Right lobe of liver (tissue), 4 donors: Measurements from ENCODE around the gene ZNF701.

ENCODE experiments used
- POLR2A ChIP-seq: fragments of 450-650 bp; IDR thresholded peaks from one replicate; pipeline ENCODE4 v1.6.1; 2017; ENCODE audit warnings: antibody characterized with exemption, mild to moderate bottlenecking
- TF ChIP-seq, protein P1 (sequence below), 4 donors: fragments of 200-600 bp in 3 of 4; fragments of 450-650 bp in 1 of 4; IDR thresholded peaks; one replicate each; pipeline versions ENCODE4 v1.5.1 to v1.8.0; 2016 to 2022; ENCODE audit warnings: antibody characterized with exemption in 4 of 4, mild to moderate bottlenecking in 2 of 4
- donor health status: DM: no; HTN: no; CAD: no.
- donor health status: DM: no; HTN: no; CAD: no.
- donor health status: DM: no; HTN: yes; CAD: no.

DNA sequence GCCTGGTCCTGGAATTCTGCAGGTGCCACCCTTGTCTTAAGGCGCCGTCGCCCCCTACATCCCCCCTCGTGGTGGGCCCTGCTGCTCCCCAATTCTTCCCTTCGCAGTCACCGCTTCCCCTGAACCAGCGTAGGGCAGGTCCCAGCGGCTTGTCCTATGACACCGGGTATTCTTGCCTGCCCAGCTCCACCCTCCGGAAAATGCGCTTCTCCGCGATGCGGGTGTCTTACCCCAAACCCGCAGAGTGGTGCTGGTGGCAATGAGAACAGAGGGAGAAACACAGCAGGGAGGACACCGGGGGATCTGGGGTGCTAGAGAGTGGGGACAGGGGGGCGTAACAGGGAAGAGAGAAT is 33.7 kb upstream of the ZNF701 start:
- TF ChIP-seq, protein P1, sequence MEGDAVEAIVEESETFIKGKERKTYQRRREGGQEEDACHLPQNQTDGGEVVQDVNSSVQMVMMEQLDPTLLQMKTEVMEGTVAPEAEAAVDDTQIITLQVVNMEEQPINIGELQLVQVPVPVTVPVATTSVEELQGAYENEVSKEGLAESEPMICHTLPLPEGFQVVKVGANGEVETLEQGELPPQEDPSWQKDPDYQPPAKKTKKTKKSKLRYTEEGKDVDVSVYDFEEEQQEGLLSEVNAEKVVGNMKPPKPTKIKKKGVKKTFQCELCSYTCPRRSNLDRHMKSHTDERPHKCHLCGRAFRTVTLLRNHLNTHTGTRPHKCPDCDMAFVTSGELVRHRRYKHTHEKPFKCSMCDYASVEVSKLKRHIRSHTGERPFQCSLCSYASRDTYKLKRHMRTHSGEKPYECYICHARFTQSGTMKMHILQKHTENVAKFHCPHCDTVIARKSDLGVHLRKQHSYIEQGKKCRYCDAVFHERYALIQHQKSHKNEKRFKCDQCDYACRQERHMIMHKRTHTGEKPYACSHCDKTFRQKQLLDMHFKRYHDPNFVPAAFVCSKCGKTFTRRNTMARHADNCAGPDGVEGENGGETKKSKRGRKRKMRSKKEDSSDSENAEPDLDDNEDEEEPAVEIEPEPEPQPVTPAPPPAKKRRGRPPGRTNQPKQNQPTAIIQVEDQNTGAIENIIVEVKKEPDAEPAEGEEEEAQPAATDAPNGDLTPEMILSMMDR (IDR thresholded peaks at IDR 0.05), result no peak
- TF ChIP-seq POLR2A, result no peak
